SK-N-SH treated with all-trans-retinoic acid at 6 μM for 48 hours (cell line): ENCODE results near the gene DDAH1.

Experiments used
- ARNTL ChIP-seq: fragments of 450-650 bp; formaldehyde crosslinking; IDR thresholded peaks from 2 replicates; pipeline ENCODE4 v1.5.0; 2020; ENCODE audit warnings: low read depth, mild to moderate bottlenecking, moderate library complexity, borderline replicate concordance
- BACH2 ChIP-seq: fragments of 250-450 bp; sonication (Bioruptor Pico); IDR thresholded peaks from 2 replicates; pipeline ENCODE4 v1.9.0; 2021; ENCODE audit warnings: mild to moderate bottlenecking, borderline replicate concordance
- CSDC2 ChIP-seq: fragments of 250-450 bp; sonication (Bioruptor Pico); IDR thresholded peaks from 2 replicates; pipeline ENCODE4 v1.5.0; 2020; ENCODE audit warnings: mild to moderate bottlenecking, moderate library complexity
- ESRRG ChIP-seq: fragments of 250-450 bp; sonication (Bioruptor Pico); IDR thresholded peaks from 2 replicates; pipeline ENCODE4 v1.6.1; 2021; ENCODE audit warnings: mild to moderate bottlenecking
- OSR1 ChIP-seq: fragments of 250-450 bp; sonication (Bioruptor Pico); IDR thresholded peaks from 2 replicates; pipeline ENCODE4 v1.8.0; 2022; ENCODE audit warnings: moderate library complexity, mild to moderate bottlenecking, inconsistent platforms
- PPARA ChIP-seq: fragments of 250-450 bp; sonication (Bioruptor Pico); IDR thresholded peaks from 2 replicates; pipeline ENCODE4 v1.5.0; 2020; ENCODE audit warnings: mild to moderate bottlenecking, borderline replicate concordance
- SNAI2 ChIP-seq: fragments of 250-450 bp; sonication (Bioruptor Pico); IDR thresholded peaks from 2 replicates; pipeline ENCODE4 v1.5.0; 2020; ENCODE audit warnings: mild to moderate bottlenecking, moderate library complexity
- TCF4 ChIP-seq: fragments of 250-450 bp; sonication (Bioruptor Pico); IDR thresholded peaks from 2 replicates; pipeline ENCODE4 v1.8.0; 2021; ENCODE audit warnings: mild to moderate bottlenecking, moderate library complexity, borderline replicate concordance
- ZC3H10 ChIP-seq: fragments of 250-450 bp; sonication (Bioruptor Pico); IDR thresholded peaks from 2 replicates; pipeline ENCODE4 v1.5.1; 2021; ENCODE audit warnings: mild to moderate bottlenecking, moderate library complexity
- ZFP3 ChIP-seq: fragments of 250-450 bp; sonication (Bioruptor Pico); IDR thresholded peaks from 2 replicates; pipeline ENCODE4 v1.5.0; 2020; ENCODE audit warnings: mild to moderate bottlenecking, moderate library complexity
- ZNF70 ChIP-seq: fragments of 450-650 bp; formaldehyde crosslinking; IDR thresholded peaks from 2 replicates; pipeline ENCODE4 v1.5.0; 2020; ENCODE audit warnings: mild to moderate bottlenecking, moderate library complexity
- TF ChIP-seq, protein P1 (sequence below): fragments of 250-450 bp; sonication (Bioruptor Pico); IDR thresholded peaks from 2 replicates; pipeline ENCODE4 v1.8.0; 2020; ENCODE audit warnings: mild to moderate bottlenecking, moderate library complexity, borderline replicate concordance
- TF ChIP-seq, protein P2 (sequence below): fragments of 250-450 bp; sonication (Bioruptor Pico); IDR thresholded peaks from 2 replicates; pipeline ENCODE4 v1.5.1; 2020; ENCODE audit warnings: low read depth, mild to moderate bottlenecking, moderate library complexity

DNA sequence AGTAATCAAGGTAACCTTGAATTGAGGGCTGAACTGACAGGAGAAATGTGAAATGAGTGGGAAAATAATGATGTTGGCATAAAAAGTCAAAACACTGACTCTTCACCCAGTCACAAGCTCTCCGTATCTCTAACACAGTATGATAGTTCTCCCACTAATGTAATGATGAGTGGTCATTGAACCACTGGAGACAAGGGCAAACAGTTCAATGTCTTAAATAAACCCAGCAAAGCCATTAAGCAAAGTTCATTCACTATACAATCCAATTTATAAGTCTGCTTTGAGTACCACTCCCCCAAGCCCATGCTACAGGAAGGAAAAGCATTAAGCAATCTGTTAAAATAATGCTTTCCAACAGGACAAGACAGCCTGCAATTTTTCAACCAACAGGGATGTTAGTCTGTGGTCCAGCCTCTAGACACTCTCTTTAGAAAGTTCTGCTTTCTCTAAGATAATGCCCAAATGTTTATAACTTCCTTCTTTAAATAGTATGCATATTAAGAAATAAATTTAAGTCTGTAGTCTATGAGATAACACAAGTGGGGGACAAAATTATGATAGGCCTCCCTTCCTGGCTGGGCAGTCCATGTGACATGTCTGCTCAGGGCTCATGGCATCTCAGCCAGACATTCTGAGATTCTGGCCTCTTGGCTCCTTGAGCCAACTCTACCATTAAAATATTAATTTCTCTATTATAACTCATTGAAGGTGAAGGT, 25.5 kb upstream of the DDAH1 start:
- TF ChIP-seq, protein P1, sequence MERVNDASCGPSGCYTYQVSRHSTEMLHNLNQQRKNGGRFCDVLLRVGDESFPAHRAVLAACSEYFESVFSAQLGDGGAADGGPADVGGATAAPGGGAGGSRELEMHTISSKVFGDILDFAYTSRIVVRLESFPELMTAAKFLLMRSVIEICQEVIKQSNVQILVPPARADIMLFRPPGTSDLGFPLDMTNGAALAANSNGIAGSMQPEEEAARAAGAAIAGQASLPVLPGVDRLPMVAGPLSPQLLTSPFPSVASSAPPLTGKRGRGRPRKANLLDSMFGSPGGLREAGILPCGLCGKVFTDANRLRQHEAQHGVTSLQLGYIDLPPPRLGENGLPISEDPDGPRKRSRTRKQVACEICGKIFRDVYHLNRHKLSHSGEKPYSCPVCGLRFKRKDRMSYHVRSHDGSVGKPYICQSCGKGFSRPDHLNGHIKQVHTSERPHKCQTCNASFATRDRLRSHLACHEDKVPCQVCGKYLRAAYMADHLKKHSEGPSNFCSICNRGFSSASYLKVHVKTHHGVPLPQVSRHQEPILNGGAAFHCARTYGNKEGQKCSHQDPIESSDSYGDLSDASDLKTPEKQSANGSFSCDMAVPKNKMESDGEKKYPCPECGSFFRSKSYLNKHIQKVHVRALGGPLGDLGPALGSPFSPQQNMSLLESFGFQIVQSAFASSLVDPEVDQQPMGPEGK (CRISPR knock-in tag), result no peak
- TF ChIP-seq ARNTL (no peak), BACH2 (no peak), ZC3H10 (no peak), PPARA (no peak), ZFP3 (no peak), TCF4 (CRISPR knock-in tag) (no peak), CSDC2 (CRISPR knock-in tag) (no peak), SNAI2 (CRISPR knock-in tag) (no peak), ZNF70 (CRISPR knock-in tag) (no peak), ESRRG (CRISPR knock-in tag) (no peak), OSR1 (CRISPR knock-in tag) (no peak)
- TF ChIP-seq, protein P2, sequence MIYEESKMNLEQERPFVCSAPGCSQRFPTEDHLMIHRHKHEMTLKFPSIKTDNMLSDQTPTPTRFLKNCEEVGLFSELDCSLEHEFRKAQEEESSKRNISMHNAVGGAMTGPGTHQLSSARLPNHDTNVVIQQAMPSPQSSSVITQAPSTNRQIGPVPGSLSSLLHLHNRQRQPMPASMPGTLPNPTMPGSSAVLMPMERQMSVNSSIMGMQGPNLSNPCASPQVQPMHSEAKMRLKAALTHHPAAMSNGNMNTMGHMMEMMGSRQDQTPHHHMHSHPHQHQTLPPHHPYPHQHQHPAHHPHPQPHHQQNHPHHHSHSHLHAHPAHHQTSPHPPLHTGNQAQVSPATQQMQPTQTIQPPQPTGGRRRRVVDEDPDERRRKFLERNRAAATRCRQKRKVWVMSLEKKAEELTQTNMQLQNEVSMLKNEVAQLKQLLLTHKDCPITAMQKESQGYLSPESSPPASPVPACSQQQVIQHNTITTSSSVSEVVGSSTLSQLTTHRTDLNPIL, result no peak
